Effector memory CD4-positive, alpha-beta T cell (primary cell): ENCODE data around the gene MPHOSPH10.
"Not testable (repeated sequence)": the region's sequence is repeated elsewhere in the genome, so short reads cannot be mapped to it uniquely, and the experiment has no call there.

ENCODE experiments used
- DNase-seq, 3 donors: peaks; one replicate each; pipeline ENCODE4 v3.0.0-alpha.2; 2020
- H3K27ac ChIP-seq: 2 replicates; pipeline ENCODE4 v1.7.0; 2013; ENCODE audit warnings: mild to moderate bottlenecking, low read length, moderate library complexity; ENCODE audit not compliant: insufficient read depth, poor library complexity, severe bottlenecking
- H3K27me3 ChIP-seq: replicated peaks from 2 replicates; pipeline ENCODE4 v1.7.0; 2013; ENCODE audit warnings: mild to moderate bottlenecking, low read length; ENCODE audit not compliant: insufficient read depth, control insufficient read depth, poor library complexity, severe bottlenecking
- H3K36me3 ChIP-seq: 2 replicates; pipeline ENCODE4 v1.7.0; 2013; ENCODE audit warnings: mild to moderate bottlenecking, low read length, moderate library complexity; ENCODE audit not compliant: control insufficient read depth, insufficient read depth
- H3K4me1 ChIP-seq: 2 replicates; pipeline ENCODE4 v1.7.0; 2013; ENCODE audit warnings: low read length, mild to moderate bottlenecking; ENCODE audit not compliant: control insufficient read depth, insufficient read depth, poor library complexity, severe bottlenecking
- H3K4me3 ChIP-seq: 2 replicates; pipeline ENCODE4 v1.7.0; 2013; ENCODE audit warnings: low read length, low read depth, mild to moderate bottlenecking; ENCODE audit not compliant: insufficient read depth, poor library complexity, severe bottlenecking
- H3K9me3 ChIP-seq: 2 replicates; pipeline ENCODE4 v1.7.0; 2013; ENCODE audit warnings: mild to moderate bottlenecking, low read length, moderate library complexity; ENCODE audit not compliant: control insufficient read depth
- total RNA-seq, 3 donors: gene quantifications; one replicate each; lab custom pipeline; 2026; lab: John Stamatoyannopoulos, UW

MPHOSPH10 gene
- 26.1 to 43.0 (median 32.0) reads per million in 3 donors for total RNA-seq

DNA sequence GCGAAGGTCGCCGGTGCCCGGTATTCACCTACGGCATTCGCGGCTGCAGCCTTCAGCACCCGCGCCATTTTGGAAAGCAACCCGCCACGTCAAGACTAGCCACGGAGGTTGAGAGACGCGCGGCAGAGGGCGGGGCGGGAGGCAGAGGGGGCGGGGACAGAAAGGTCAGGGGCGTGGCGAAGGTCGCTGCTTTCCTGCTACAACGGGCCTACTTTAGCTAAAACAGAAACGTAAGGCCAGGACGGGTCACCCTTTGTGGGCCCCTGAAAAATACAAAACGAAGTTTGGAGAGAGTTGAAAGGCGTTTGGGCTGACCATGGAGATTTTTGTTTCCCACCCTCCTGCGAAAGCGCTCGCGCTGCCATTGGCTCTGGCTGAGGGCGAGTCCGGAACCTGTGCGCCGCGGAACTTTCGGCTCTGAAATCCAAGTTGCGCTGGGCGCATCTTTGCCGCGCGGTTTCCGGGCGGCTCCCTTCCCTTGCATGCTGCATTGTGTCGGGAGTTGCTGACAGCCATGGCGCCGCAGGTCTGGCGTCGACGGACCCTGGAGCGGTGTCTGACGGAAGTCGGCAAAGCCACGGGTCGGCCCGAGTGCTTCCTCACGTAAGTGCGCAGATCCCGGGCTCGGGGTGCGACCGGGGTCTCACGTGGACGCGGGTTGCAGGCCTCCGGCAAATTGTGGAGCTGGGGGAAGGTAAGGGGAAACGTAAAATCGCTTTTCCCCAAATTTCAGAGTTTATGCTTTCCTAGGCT is at the start of gene MPHOSPH10, which contains the start of gene MCEE:
Gene MPHOSPH10, plus strand, starts transcription at position 483 of the 753 bp plus-strand sequence. Its CDS starts 32 bp downstream, at position 515.
Gene MCEE, minus strand, starts transcription at position 78 of the 753 bp plus-strand sequence. Its CDS starts 10 bp downstream, at position 68.
- H3K4me3 ChIP-seq, result peak within 1 kb of the TSS; percentile 92
- peaks cover 23% of the 10 kb centered on the region for H3K36me3 ChIP-seq
- peak within 1 kb of the TSS; percentile 77 for H3K27ac ChIP-seq
- H3K27me3 ChIP-seq, result no peaks in the 10 kb centered on the region
- DNase-seq, result peak; percentile 74 to 83 (median 82)
- H3K9me3 ChIP-seq, result no peaks in the 10 kb centered on the region
- H3K4me1 ChIP-seq, result peaks cover 27% of the 10 kb centered on the region

GRCh38 chr2:71082402-71083252 is 47.8 kb upstream of the MPHOSPH10 start:
- Histone ChIP-seq H3K4me3 (no peak overlapping the region), H3K9me3 (no peaks in the 10 kb centered on the region), H3K27me3 (no peaks in the 10 kb centered on the region), H3K27ac (no peak overlapping the region), H3K4me1 (peaks cover 5% of the 10 kb centered on the region), H3K36me3 (peaks cover 16% of the 10 kb centered on the region)
- peak in 1 of 3 donors; percentile 2 for DNase-seq

DNA sequence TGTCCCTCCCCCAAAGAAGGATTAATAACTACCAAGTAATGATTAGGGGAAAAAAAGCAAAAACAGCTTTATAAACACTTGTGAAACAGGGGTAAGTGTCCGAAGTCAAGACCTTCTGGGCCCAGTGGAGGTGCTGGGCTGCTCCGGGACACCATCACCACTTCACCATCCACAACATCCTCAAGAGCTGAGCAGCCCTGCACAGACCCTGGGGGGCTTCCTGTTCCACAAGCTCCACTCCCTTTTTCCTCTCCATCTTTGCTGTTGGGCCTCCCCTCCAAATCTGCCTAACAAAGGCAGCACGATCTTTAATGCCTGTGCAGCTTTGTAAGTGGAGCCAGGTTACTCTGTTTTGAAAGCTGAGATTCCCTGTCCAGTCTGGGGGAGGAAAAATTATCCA is 47.1 kb upstream of the MPHOSPH10 start:
- H3K27ac ChIP-seq, result not testable (repeated sequence)

GRCh38 chr2:71083752-71084312 is 46.6 kb upstream of the MPHOSPH10 start:
- not testable (repeated sequence) for DNase-seq, H3K27me3 ChIP-seq, H3K36me3 ChIP-seq, H3K4me3 ChIP-seq, H3K9me3 ChIP-seq, H3K4me1 ChIP-seq, H3K27ac ChIP-seq

More for the DNA sequence above, 47.1 kb upstream of the MPHOSPH10 start:
- not testable (repeated sequence) for H3K4me3 ChIP-seq, H3K36me3 ChIP-seq, DNase-seq, H3K4me1 ChIP-seq, H3K9me3 ChIP-seq, H3K27me3 ChIP-seq

- not testable (repeated sequence) for DNase-seq, H3K36me3 ChIP-seq, H3K4me3 ChIP-seq, H3K27ac ChIP-seq, H3K4me1 ChIP-seq, H3K27me3 ChIP-seq, H3K9me3 ChIP-seq
Observed at GRCh38 chr2:71085325-71086003, 45.0 kb upstream of the MPHOSPH10 start.

- DNase-seq, H3K36me3 ChIP-seq, H3K27ac ChIP-seq: not testable (repeated sequence)
Observed at GRCh38 chr2:71089475-71089874, 41.0 kb upstream of the MPHOSPH10 start.

GRCh38 chr2:71091808-71092207 is 38.6 kb upstream of the MPHOSPH10 start:
- not testable (repeated sequence) for DNase-seq, H3K4me3 ChIP-seq, H3K27ac ChIP-seq, H3K9me3 ChIP-seq, H3K27me3 ChIP-seq, H3K4me1 ChIP-seq, H3K36me3 ChIP-seq

More at GRCh38 chr2:71089475-71089874, 41.0 kb upstream of the MPHOSPH10 start:
- H3K9me3 ChIP-seq, H3K27me3 ChIP-seq, H3K4me1 ChIP-seq, H3K4me3 ChIP-seq: not testable (repeated sequence)

GRCh38 chr2:71092491-71093260 is 37.8 kb upstream of the MPHOSPH10 start:
- H3K27me3 ChIP-seq, DNase-seq, H3K27ac ChIP-seq, H3K9me3 ChIP-seq, H3K4me1 ChIP-seq, H3K4me3 ChIP-seq, H3K36me3 ChIP-seq: not testable (repeated sequence)
